Esophagus muscularis mucosa (tissue), 4 donors: Measurements from ENCODE around the gene C1orf52.

ENCODE experiments used
- EP300 ChIP-seq: sonication (generic); formaldehyde crosslinking; IDR thresholded peaks from one replicate; pipeline ENCODE4 v1.6.1; 2017; ENCODE audit warnings: antibody characterized with exemption
- POLR2A ChIP-seq: fragments of 450-650 bp; IDR thresholded peaks from one replicate; pipeline ENCODE4 v1.6.1; 2017; ENCODE audit warnings: antibody characterized with exemption, moderate library complexity, mild to moderate bottlenecking, low read depth
- TF ChIP-seq, protein P1 (sequence below), 3 experiments: fragments of 200-600 bp in 2 of 3; fragments of 450-650 bp in 1 of 3; sonication (generic) in 2 of 3; IDR thresholded peaks; one replicate each; pipeline ENCODE4 v1.5.1; 2017 to 2019; ENCODE audit warnings: antibody characterized with exemption in 3 of 3, mild to moderate bottlenecking in 2 of 3, moderate library complexity in 1 of 3

DNA sequence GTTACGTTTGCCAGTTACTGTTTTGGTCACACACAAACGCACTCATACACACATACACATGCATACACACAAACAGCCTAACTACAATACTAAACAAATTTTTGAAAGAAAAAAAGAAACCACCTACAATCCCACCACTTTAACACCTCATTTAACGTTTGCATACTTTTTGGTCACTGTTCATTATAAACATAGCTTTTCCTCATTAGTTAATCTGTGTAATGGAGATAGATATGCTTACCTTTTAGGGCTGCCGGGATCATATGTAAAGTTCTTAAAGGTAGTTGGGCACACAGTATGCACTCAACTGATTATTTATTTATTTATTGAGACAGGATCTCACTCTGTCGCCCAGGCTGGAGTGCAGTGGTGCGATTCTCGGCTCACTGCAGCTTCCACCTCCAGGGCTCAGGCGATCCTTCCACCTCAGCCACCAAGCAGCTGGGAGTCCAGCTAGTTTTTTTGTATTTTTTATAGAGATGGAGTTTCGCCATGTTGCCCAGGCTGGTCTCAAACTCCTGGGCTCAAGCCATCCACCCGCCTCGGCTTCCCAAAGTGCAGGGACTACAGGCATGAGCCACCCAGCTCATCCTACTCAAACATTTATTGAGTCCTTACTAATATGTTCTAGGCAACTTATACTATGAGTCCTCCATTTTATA, 17.6 kb upstream of the C1orf52 start:
- no peak for TF ChIP-seq EP300
- TF ChIP-seq, protein P1, sequence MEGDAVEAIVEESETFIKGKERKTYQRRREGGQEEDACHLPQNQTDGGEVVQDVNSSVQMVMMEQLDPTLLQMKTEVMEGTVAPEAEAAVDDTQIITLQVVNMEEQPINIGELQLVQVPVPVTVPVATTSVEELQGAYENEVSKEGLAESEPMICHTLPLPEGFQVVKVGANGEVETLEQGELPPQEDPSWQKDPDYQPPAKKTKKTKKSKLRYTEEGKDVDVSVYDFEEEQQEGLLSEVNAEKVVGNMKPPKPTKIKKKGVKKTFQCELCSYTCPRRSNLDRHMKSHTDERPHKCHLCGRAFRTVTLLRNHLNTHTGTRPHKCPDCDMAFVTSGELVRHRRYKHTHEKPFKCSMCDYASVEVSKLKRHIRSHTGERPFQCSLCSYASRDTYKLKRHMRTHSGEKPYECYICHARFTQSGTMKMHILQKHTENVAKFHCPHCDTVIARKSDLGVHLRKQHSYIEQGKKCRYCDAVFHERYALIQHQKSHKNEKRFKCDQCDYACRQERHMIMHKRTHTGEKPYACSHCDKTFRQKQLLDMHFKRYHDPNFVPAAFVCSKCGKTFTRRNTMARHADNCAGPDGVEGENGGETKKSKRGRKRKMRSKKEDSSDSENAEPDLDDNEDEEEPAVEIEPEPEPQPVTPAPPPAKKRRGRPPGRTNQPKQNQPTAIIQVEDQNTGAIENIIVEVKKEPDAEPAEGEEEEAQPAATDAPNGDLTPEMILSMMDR (IDR thresholded peaks at IDR 0.05), result no peak
- no peak for TF ChIP-seq POLR2A
